Uterus (tissue), 4 donors: ENCODE measurements around the gene TMEM115. TPM values are rescaled to one million over a fixed set of nuclear protein-coding genes. Genes with fewer than 3 reads are reported as not detected.
A peak's percentile ranks its signal among the peaks of the same experiment; 100 is the strongest.

Experiments
- DNase-seq, 2 donors: peaks; one replicate each; pipeline ENCODE4 v3.0.0-alpha.2; 2019 to 2020
- H3K27ac ChIP-seq, 2 donors: fragments of 200-600 bp; sonication (generic); 1 replicate in 1 of 2; 2 replicates in 1 of 2; pipeline ENCODE4 v1.5.1; 2016 to 2018
- H3K27me3 ChIP-seq, 2 donors: fragments of 200-600 bp; sonication (generic); one replicate each; pipeline ENCODE4 v1.5.1; 2018 to 2019; ENCODE audit warnings: control low read depth in 1 of 2
- H3K36me3 ChIP-seq, 2 donors: fragments of 200-600 bp; sonication (generic); one replicate each; pipeline ENCODE4 v1.5.1; 2019; ENCODE audit warnings: control low read depth in 1 of 2
- H3K4me1 ChIP-seq, 2 donors: fragments of 200-600 bp; sonication (generic); one replicate each; pipeline ENCODE4 v1.5.1; 2018 to 2019; ENCODE audit warnings: control low read depth in 1 of 2
- H3K4me3 ChIP-seq, 2 donors: fragments of 200-600 bp; sonication (generic); 1 replicate in 1 of 2; 2 replicates in 1 of 2; pipeline ENCODE4 v1.5.1; 2018 to 2019; ENCODE audit warnings: mild to moderate bottlenecking in 1 of 2
- H3K9me3 ChIP-seq, 2 donors: fragments of 200-600 bp; sonication (generic); one replicate each; pipeline ENCODE4 v1.5.1; 2019; ENCODE audit warnings: control low read depth in 1 of 2
- POLR2A ChIP-seq, 2 donors: fragments of 450-650 bp; IDR thresholded peaks; one replicate each; pipeline ENCODE4 v1.6.1; 2016; ENCODE audit warnings: antibody characterized with exemption in 2 of 2, mild to moderate bottlenecking in 1 of 2, moderate library complexity in 1 of 2
- intact Hi-C: fragments of 100-400 bp; cut with DNase I; formaldehyde crosslinking; loops from one replicate; pipeline ENCODE4 v1.15.1; 2023; ENCODE audit warnings: low total_unique reads
- total RNA-seq, 4 donors: library from RNA; depleted of rRNA in 3 of 4; stranded (reverse); fragments of >200 nt in 3 of 4; gene quantifications; one replicate each; pipeline versions ENCODE4 v1.1.0 to v1.2.4, GENCODE V29; 2014 to 2023
- TF ChIP-seq, protein P1 (sequence below), 4 experiments: fragments of 200-600 bp in 2 of 4; fragments of 450-650 bp in 2 of 4; sonication (generic) in 2 of 4; IDR thresholded peaks; one replicate each; pipeline ENCODE4 v1.5.1; 2016 to 2019; ENCODE audit warnings: antibody characterized with exemption in 4 of 4, mild to moderate bottlenecking in 2 of 4, moderate library complexity in 1 of 4
- donor health status: DM: yes; HTN: yes; CAD: no.

Gene TMEM115
- total RNA-seq, 4 donors from 2014 or later, result 24.1 to 61.7 (median 37.0) TPM

- H3K4me1 ChIP-seq, result peaks cover 0 to 20% of the 10 kb centered on the region in 2 donors
- peak overlapping the region; percentile 91 to 92 for H3K27ac ChIP-seq
- TF ChIP-seq, protein P1, sequence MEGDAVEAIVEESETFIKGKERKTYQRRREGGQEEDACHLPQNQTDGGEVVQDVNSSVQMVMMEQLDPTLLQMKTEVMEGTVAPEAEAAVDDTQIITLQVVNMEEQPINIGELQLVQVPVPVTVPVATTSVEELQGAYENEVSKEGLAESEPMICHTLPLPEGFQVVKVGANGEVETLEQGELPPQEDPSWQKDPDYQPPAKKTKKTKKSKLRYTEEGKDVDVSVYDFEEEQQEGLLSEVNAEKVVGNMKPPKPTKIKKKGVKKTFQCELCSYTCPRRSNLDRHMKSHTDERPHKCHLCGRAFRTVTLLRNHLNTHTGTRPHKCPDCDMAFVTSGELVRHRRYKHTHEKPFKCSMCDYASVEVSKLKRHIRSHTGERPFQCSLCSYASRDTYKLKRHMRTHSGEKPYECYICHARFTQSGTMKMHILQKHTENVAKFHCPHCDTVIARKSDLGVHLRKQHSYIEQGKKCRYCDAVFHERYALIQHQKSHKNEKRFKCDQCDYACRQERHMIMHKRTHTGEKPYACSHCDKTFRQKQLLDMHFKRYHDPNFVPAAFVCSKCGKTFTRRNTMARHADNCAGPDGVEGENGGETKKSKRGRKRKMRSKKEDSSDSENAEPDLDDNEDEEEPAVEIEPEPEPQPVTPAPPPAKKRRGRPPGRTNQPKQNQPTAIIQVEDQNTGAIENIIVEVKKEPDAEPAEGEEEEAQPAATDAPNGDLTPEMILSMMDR (IDR thresholded peaks at IDR 0.05), result no peak
- TF ChIP-seq POLR2A (IDR thresholded peaks at IDR 0.05), result no peak
- no peaks in the 10 kb centered on the region for H3K27me3 ChIP-seq
- H3K4me3 ChIP-seq, result peak overlapping the region; percentile 68 to 88
- DNase-seq, result no peak
- no peaks in the 10 kb centered on the region for H3K36me3 ChIP-seq
- intact Hi-C loops, result no loop called here
- no peaks in the 10 kb centered on the region for H3K9me3 ChIP-seq
Measured at GRCh38 chr3:50351323-50351697, 8.0 kb downstream of the TMEM115 start.

- no peaks in the 10 kb centered on the region for H3K9me3 ChIP-seq
- peak within 1 kb of the TSS; percentile 68 to 88 for H3K4me3 ChIP-seq
- no peaks in the 10 kb centered on the region for H3K36me3 ChIP-seq
- no peaks in the 10 kb centered on the region for H3K27me3 ChIP-seq
- intact Hi-C loops, result no loop called here
- H3K4me1 ChIP-seq, result peaks cover 0 to 20% of the 10 kb centered on the region in 2 donors
- DNase-seq, result peak; percentile 92 to 96
- peak within 1 kb of the TSS; percentile 91 to 92 for H3K27ac ChIP-seq
- TF ChIP-seq, protein P1 (IDR thresholded peaks at IDR 0.05), result peak in 1 of 4 experiments; percentile 18
- TF ChIP-seq POLR2A (IDR thresholded peaks at IDR 0.05), result peak; percentile 71 to 72
Measured at GRCh38 chr3:50350527-50351322, 8.6 kb downstream of the TMEM115 start, which contains the start of the genes CYB561D2 and NPRL2. CYB561D2 (plus strand) TSS chr3:50350862; CDS start chr3:50351434, 572 bp downstream. NPRL2 (minus strand) TSS chr3:50350775; CDS start chr3:50350652, 123 bp downstream.

DNA sequence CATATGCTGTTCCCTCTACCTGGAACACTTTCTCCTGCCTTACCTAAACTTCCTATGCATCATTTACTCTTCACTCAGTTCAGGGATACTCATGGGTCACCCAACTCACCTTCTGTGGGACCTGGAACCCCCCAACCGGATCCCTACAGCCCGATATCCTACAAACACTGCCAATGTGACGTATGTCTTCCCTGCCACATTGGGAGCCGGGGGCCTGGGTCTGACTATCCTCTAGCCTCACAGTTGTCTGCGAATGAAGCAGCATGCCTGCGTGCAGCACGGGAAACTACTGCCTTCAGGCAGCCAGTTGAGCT, 9.2 kb downstream of the TMEM115 start:
- no peak for TF ChIP-seq POLR2A (IDR thresholded peaks at IDR 0.05)
- intact Hi-C loops, result no loop called here
- H3K4me1 ChIP-seq, result peaks cover 0 to 25% of the 10 kb centered on the region in 2 donors
- H3K27me3 ChIP-seq, result no peaks in the 10 kb centered on the region
- H3K4me3 ChIP-seq, result peak overlapping the region; percentile 68 to 88
- no peaks in the 10 kb centered on the region for H3K9me3 ChIP-seq
- H3K27ac ChIP-seq, result peak overlapping the region; percentile 91 to 92
- H3K36me3 ChIP-seq, result no peaks in the 10 kb centered on the region
- DNase-seq, result no peak

GRCh38 chr3:50347187-50347813, 12.0 kb downstream of the TMEM115 start:
- peak; percentile 72 to 78 for DNase-seq
- peaks cover 0 to 27% of the 10 kb centered on the region in 2 donors for H3K4me1 ChIP-seq
- intact Hi-C loops, result loop anchor here (2.0 kb wide), 1 partner anchor 196 kb away; no protein-coding TSS in a partner anchor
- no peaks in the 10 kb centered on the region for H3K9me3 ChIP-seq
- no peak for TF ChIP-seq POLR2A (IDR thresholded peaks at IDR 0.05)
- TF ChIP-seq, protein P1 (IDR thresholded peaks at IDR 0.05), result peak; percentile 41 to 52 (median 46)
- no peaks in the 10 kb centered on the region for H3K27me3 ChIP-seq
- H3K4me3 ChIP-seq, result no peak overlapping the region
- no peaks in the 10 kb centered on the region for H3K36me3 ChIP-seq
- no peak overlapping the region for H3K27ac ChIP-seq

DNA sequence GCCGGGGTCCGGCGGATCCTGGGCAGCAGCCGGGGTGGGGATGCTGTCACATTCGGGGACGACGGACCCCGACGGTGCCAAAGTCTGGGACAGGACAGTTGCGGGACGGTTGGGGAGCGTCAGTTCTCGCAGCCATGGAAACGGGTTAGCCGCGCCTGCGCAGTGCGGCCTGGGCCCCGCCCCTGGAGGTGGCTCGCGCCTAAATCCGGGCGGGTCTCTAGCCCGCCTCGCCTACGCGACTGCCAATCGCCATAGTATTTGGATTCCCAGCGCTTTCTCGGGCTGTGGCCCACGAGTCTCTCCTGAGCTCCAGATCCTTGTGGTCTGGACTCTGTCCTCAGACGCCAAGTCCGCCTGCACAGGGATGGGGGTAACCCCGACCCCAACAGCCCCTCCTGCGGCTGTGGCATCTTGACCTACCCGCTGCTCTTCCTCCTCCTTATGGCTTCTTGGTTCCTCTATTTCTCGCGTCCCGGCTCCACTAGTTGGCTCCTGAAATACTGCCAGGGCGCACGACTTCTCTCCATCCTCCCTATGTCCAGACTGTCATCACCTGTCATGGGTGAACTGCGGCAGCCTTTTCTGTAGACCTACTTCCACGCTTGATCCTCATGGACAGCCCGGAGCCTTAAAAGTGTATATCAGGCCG, 13.6 kb downstream of the TMEM115 start, which contains the start of gene ZMYND10:
TSS of gene ZMYND10 (minus strand) at position 147 of the 649 bp plus-strand sequence. CDS start 153 bp downstream, outside the sequence.
- no peaks in the 10 kb centered on the region for H3K27me3 ChIP-seq
- no peaks in the 10 kb centered on the region for H3K9me3 ChIP-seq
- peaks cover 0 to 19% of the 10 kb centered on the region in 2 donors for H3K4me1 ChIP-seq
- intact Hi-C loops, result loop anchor here (2.0 kb wide), 1 partner anchor 197 kb away; no protein-coding TSS in a partner anchor
- TF ChIP-seq, protein P1 (IDR thresholded peaks at IDR 0.05), result no peak
- no peak for TF ChIP-seq POLR2A (IDR thresholded peaks at IDR 0.05)
- DNase-seq, result peak; percentile 55 to 72
- H3K4me3 ChIP-seq, result peak within 1 kb of the TSS; percentile 14 to 17
- no peaks in the 10 kb centered on the region for H3K36me3 ChIP-seq
- H3K27ac ChIP-seq, result no peak within 1 kb of the TSS
